ENCODE results near the gene TSN.

- TF ChIP-seq CTCF (IDR thresholded peaks at IDR 0.05) (no peak), REST (IDR thresholded peaks at IDR 0.05; ENCODE audit: insufficient read depth in 1 of 2, low read depth in 2 of 2, low read length in 1 of 2) (no peak)
Observed at GRCh38 chr2:121791290-121791689, 35.8 kb downstream of the TSN start.
